Osteocyte (in vitro differentiated cells): ENCODE data around the gene DROSHA. TPM values are rescaled to one million over a fixed set of nuclear protein-coding genes. Genes with fewer than 3 reads are reported as not detected.

Experiments used
- DNase-seq: peaks from one replicate; pipeline ENCODE4 v3.0.0; 2021; ENCODE audit warnings: mixed read lengths; ENCODE audit not compliant: unreplicated experiment; ENCODE audit errors: extremely low spot score
- H3K27ac Mint-ChIP-seq: one replicate; pipeline ENCODE4 v1.8.0; 2021; ENCODE audit warnings: mild to moderate bottlenecking, mixed read lengths; ENCODE audit not compliant: unreplicated experiment
- H3K27me3 Mint-ChIP-seq: one replicate; pipeline ENCODE4 v1.8.0; 2021; ENCODE audit warnings: mixed read lengths; ENCODE audit not compliant: unreplicated experiment
- H3K36me3 Mint-ChIP-seq: one replicate; pipeline ENCODE4 v1.8.0; 2021; ENCODE audit warnings: mixed read lengths; ENCODE audit not compliant: unreplicated experiment
- H3K4me1 Mint-ChIP-seq: one replicate; pipeline ENCODE4 v1.8.0; 2021; ENCODE audit warnings: mixed read lengths; ENCODE audit not compliant: unreplicated experiment
- H3K4me3 Mint-ChIP-seq: one replicate; pipeline ENCODE4 v1.8.0; 2021; ENCODE audit warnings: mild to moderate bottlenecking, moderate library complexity, mixed read lengths; ENCODE audit not compliant: unreplicated experiment
- H3K9me3 Mint-ChIP-seq: one replicate; pipeline ENCODE4 v1.8.0; 2021; ENCODE audit warnings: mixed read lengths; ENCODE audit not compliant: unreplicated experiment
- total RNA-seq: library from RNA; stranded (reverse); gene quantifications from 2 replicates; pipeline ENCODE4 v1.2.1, GENCODE V29; 2021
- TF ChIP-seq, protein P1 (sequence below): fragments of 200-600 bp; sonication (generic); IDR thresholded peaks from 2 replicates; pipeline ENCODE4 v1.5.0; 2021; ENCODE audit warnings: antibody characterized with exemption, mild to moderate bottlenecking, moderate library complexity

DROSHA gene
- total RNA-seq, 1 donor from 2014 or later: 70.9 TPM

DNA sequence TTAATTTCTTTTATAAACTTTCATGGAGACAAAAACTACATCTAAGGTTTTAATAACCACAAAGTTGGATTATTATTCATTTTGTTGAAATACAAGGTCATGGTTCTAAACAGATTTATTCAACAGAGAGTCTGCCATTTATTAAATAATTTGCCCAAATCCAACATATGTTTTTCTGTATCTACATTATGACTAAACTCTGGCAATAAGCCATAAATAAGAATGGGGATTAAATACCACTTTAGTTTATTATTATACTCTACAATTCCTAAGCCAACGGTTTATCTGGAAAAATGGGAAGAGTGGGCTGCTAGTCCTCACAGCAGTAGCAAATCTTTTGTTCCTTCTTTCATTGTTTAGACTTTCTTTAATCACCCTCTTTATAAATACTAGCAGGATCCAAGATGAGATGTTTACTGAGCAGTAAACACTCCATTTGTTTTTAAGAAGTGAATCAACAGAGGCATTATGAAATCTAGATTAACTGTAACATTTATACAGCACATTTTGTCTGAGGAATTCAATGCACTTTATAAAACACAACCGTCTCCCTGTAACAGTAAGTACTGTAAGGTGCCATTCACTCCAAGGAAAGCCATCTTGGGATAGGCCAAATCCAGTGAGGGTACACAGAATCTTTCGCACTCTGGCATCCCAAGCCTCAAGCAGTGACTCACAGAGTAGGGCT, 89.7 kb downstream of the DROSHA start:
- no peaks in the 10 kb centered on the region for H3K9me3 Mint-ChIP-seq
- peaks cover 44% of the 10 kb centered on the region for H3K36me3 Mint-ChIP-seq
- H3K4me1 Mint-ChIP-seq: peaks cover 11% of the 10 kb centered on the region
- TF ChIP-seq, protein P1, sequence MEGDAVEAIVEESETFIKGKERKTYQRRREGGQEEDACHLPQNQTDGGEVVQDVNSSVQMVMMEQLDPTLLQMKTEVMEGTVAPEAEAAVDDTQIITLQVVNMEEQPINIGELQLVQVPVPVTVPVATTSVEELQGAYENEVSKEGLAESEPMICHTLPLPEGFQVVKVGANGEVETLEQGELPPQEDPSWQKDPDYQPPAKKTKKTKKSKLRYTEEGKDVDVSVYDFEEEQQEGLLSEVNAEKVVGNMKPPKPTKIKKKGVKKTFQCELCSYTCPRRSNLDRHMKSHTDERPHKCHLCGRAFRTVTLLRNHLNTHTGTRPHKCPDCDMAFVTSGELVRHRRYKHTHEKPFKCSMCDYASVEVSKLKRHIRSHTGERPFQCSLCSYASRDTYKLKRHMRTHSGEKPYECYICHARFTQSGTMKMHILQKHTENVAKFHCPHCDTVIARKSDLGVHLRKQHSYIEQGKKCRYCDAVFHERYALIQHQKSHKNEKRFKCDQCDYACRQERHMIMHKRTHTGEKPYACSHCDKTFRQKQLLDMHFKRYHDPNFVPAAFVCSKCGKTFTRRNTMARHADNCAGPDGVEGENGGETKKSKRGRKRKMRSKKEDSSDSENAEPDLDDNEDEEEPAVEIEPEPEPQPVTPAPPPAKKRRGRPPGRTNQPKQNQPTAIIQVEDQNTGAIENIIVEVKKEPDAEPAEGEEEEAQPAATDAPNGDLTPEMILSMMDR: no peak
- H3K27me3 Mint-ChIP-seq: no peaks in the 10 kb centered on the region
- no peak overlapping the region for H3K4me3 Mint-ChIP-seq
- H3K27ac Mint-ChIP-seq: peak overlapping the region; percentile 38
- DNase-seq: no peak

DNA sequence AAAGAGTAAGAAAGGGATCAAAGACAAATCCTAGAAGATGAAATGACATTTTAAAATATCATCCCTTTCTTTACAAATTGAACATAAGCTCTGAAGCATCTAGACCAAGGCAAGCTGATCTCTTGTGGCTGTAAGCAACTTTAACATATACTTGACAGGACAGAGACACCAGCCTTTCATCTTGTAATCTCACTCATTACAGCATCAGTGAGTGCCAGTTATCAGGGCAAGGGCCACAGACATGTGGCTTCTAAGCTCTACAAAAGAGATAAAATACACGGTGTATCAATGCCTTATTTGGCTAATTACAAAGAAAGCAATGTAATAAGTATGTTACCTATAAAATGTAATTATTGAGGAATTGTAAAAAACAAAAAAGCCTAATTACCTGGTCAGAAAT, 95.0 kb downstream of the DROSHA start:
- H3K9me3 Mint-ChIP-seq: no peaks in the 10 kb centered on the region
- no peaks in the 10 kb centered on the region for H3K27me3 Mint-ChIP-seq
- H3K27ac Mint-ChIP-seq: no peak overlapping the region
- H3K36me3 Mint-ChIP-seq: peaks cover 41% of the 10 kb centered on the region
- TF ChIP-seq, protein P1: no peak
- no peak overlapping the region for H3K4me3 Mint-ChIP-seq
- peaks cover 5% of the 10 kb centered on the region for H3K4me1 Mint-ChIP-seq
- DNase-seq: no peak

DNA sequence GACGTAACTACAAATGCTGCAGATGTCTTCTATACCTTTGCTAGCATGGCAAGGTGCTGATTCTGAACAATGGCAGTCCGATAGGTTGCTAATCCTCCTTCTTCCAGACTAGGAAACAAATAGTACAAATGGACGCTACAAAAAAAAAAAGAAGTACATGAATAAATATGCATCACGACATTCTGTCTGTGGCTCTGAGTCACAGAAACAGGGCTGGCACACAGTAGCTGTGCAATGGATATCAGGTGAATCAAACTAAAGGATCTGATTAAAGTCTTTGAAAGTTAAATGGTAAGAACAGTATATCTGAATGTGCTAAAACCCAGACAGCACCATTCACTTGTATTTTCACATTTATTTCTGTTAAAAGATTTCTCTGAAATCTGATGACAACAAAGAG, 96.2 kb downstream of the DROSHA start:
- no peaks in the 10 kb centered on the region for H3K27me3 Mint-ChIP-seq
- no peak for DNase-seq
- no peaks in the 10 kb centered on the region for H3K9me3 Mint-ChIP-seq
- no peak overlapping the region for H3K4me3 Mint-ChIP-seq
- H3K27ac Mint-ChIP-seq: no peak overlapping the region
- no peaks in the 10 kb centered on the region for H3K4me1 Mint-ChIP-seq
- H3K36me3 Mint-ChIP-seq: peaks cover 49% of the 10 kb centered on the region
- TF ChIP-seq, protein P1: no peak

DNA sequence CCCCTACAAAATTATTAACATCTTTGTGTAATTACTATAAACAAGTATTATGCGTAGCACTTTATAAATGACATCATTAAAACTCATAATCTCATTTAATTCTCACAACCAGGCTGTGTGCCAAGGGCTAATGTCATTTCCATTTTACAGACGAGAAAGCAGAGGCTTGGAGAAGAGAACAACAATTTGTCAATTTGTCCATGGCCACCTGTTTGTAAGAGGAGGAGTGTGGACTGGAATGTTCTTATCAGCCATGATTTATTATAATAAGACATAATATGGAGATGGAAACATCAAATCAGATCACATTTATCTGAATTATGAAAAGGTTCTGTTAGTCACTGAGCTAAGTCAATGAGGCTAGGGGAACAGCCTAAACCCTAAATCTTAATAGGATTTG, 97.0 kb downstream of the DROSHA start:
- no peaks in the 10 kb centered on the region for H3K4me1 Mint-ChIP-seq
- H3K27ac Mint-ChIP-seq: no peak overlapping the region
- H3K27me3 Mint-ChIP-seq: no peaks in the 10 kb centered on the region
- DNase-seq: no peak
- no peaks in the 10 kb centered on the region for H3K9me3 Mint-ChIP-seq
- H3K36me3 Mint-ChIP-seq: peaks cover 55% of the 10 kb centered on the region
- H3K4me3 Mint-ChIP-seq: no peak overlapping the region
- TF ChIP-seq, protein P1: no peak

DNA sequence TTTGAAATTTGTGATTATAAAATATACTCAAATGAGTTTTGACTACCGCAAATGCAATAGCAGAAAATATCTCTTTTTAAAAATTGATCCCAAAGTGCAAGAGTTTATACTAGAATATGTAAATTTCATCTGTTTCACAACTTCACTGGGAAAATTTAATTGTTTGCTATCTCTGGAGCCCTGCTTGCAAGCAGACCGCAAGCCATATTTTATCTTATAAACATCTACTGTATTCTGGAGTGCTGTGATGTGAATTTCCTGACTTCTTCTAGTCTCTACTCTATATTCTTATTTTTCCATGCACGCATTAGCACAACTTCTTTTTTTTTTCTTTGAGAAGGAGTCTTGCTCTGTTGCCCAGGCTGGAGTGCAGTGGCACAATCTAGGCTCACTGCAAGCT, 98.7 kb downstream of the DROSHA start:
- no peak overlapping the region for H3K27ac Mint-ChIP-seq
- H3K27me3 Mint-ChIP-seq: no peaks in the 10 kb centered on the region
- TF ChIP-seq, protein P1: no peak
- H3K4me1 Mint-ChIP-seq: no peaks in the 10 kb centered on the region
- peaks cover 49% of the 10 kb centered on the region for H3K36me3 Mint-ChIP-seq
- no peak for DNase-seq
- H3K9me3 Mint-ChIP-seq: no peaks in the 10 kb centered on the region
- H3K4me3 Mint-ChIP-seq: no peak overlapping the region
